ENCODE measurements around the gene QRICH1.

QRICH1 gene

GRCh38 chr3:49093853-49094767 lies at the start of gene QRICH1:
Gene QRICH1 (minus strand): TSS chr3:49094071. CDS start chr3:49077017, 17,054 bp downstream.
- in situ Hi-C loops (cut with MboI; ENCODE audit: low sequenced_read_pairs), result no loop called here

- in situ Hi-C loops (cut with MboI; ENCODE audit: low sequenced_read_pairs), result no loop called here
Observed at GRCh38 chr3:49140080-49140479, 46.2 kb upstream of the QRICH1 start.

- in situ Hi-C loops (cut with MboI; ENCODE audit: low sequenced_read_pairs), result no loop called here
Observed at GRCh38 chr3:49135499-49135898, 41.6 kb upstream of the QRICH1 start.

GRCh38 chr3:49134471-49135265 lies 40.8 kb upstream of the QRICH1 start:
- in situ Hi-C loops (cut with MboI; ENCODE audit: low sequenced_read_pairs), result no loop called here

- in situ Hi-C loops (cut with MboI; ENCODE audit: low sequenced_read_pairs), result no loop called here
Observed at GRCh38 chr3:49133226-49133951, 39.5 kb upstream of the QRICH1 start.

GRCh38 chr3:49132437-49133225 lies 38.8 kb upstream of the QRICH1 start, which contains the start of gene LAMB2:
Gene LAMB2 (minus strand): TSS chr3:49133050. CDS start chr3:49132867, 183 bp downstream.
- in situ Hi-C loops (cut with MboI; ENCODE audit: low sequenced_read_pairs), result no loop called here

GRCh38 chr3:49132073-49132436 lies 38.2 kb upstream of the QRICH1 start:
- in situ Hi-C loops (cut with MboI; ENCODE audit: low sequenced_read_pairs), result no loop called here

- in situ Hi-C loops (cut with MboI; ENCODE audit: low sequenced_read_pairs), result no loop called here
Observed at GRCh38 chr3:49131576-49131975, 37.7 kb upstream of the QRICH1 start.

- in situ Hi-C loops (cut with MboI; ENCODE audit: low sequenced_read_pairs), result no loop called here
Observed at GRCh38 chr3:49131040-49131439, 37.2 kb upstream of the QRICH1 start.

- in situ Hi-C loops (cut with MboI; ENCODE audit: low sequenced_read_pairs), result no loop called here
Observed at GRCh38 chr3:49124991-49125670, 31.3 kb upstream of the QRICH1 start.

- in situ Hi-C loops (cut with MboI; ENCODE audit: low sequenced_read_pairs), result no loop called here
Observed at GRCh38 chr3:49124203-49124602, 30.3 kb upstream of the QRICH1 start.

GRCh38 chr3:49123687-49124086 lies 29.8 kb upstream of the QRICH1 start:
- in situ Hi-C loops (cut with MboI; ENCODE audit: low sequenced_read_pairs), result no loop called here

- in situ Hi-C loops (cut with MboI; ENCODE audit: low sequenced_read_pairs), result no loop called here
Observed at GRCh38 chr3:49122886-49123545, 29.1 kb upstream of the QRICH1 start.

- in situ Hi-C loops (cut with MboI; ENCODE audit: low sequenced_read_pairs), result no loop called here
Observed at GRCh38 chr3:49122451-49122850, 28.6 kb upstream of the QRICH1 start.

GRCh38 chr3:49122022-49122421 lies 28.2 kb upstream of the QRICH1 start:
- in situ Hi-C loops (cut with MboI; ENCODE audit: low sequenced_read_pairs), result no loop called here

- in situ Hi-C loops (cut with MboI; ENCODE audit: low sequenced_read_pairs), result no loop called here
Observed at GRCh38 chr3:49121132-49121736, 27.4 kb upstream of the QRICH1 start.

- in situ Hi-C loops (cut with MboI; ENCODE audit: low sequenced_read_pairs), result no loop called here
Observed at GRCh38 chr3:49120438-49121131, 26.7 kb upstream of the QRICH1 start, which contains the start of gene USP19. Gene USP19 (minus strand): TSS chr3:49120823. CDS start chr3:49119145, 1,678 bp downstream.

GRCh38 chr3:49120096-49120437 lies 26.2 kb upstream of the QRICH1 start:
- in situ Hi-C loops (cut with MboI; ENCODE audit: low sequenced_read_pairs), result no loop called here
